Colon (tissue), 2 donors: Measurements from ENCODE around the gene VWCE.

Experiments used
- FAIRE-seq: peaks from 2 replicates; lab custom pipeline; 2012; peaks lifted over from hg19 to GRCh38; lab: Jason Lieb, UNC
- donor health status: control.
- donor health status: control.

The VWCE gene

GRCh38 chr11:61294717-61295595, at the start of gene VWCE:
Gene VWCE (minus strand): TSS chr11:61295316. CDS start chr11:61295037, 279 bp downstream.
- FAIRE-seq: no peak

GRCh38 chr11:61343792-61344745, 49.0 kb upstream of the VWCE start:
- no peak for FAIRE-seq

GRCh38 chr11:61342207-61342803, 47.2 kb upstream of the VWCE start:
- FAIRE-seq: no peak

- FAIRE-seq: no peak
Measured at GRCh38 chr11:61341706-61342105, 46.6 kb upstream of the VWCE start.

- no peak for FAIRE-seq
Measured at GRCh38 chr11:61340979-61341378, 45.9 kb upstream of the VWCE start.

GRCh38 chr11:61339490-61339878, 44.4 kb upstream of the VWCE start:
- no peak for FAIRE-seq

- no peak for FAIRE-seq
Measured at GRCh38 chr11:61338783-61339489, 43.8 kb upstream of the VWCE start.

GRCh38 chr11:61337706-61338470, 42.8 kb upstream of the VWCE start:
- no peak for FAIRE-seq

GRCh38 chr11:61336171-61336935, 41.2 kb upstream of the VWCE start:
- no peak for FAIRE-seq

- FAIRE-seq: no peak
Measured at GRCh38 chr11:61335355-61335710, 40.2 kb upstream of the VWCE start.

GRCh38 chr11:61334434-61335354, 39.6 kb upstream of the VWCE start:
- no peak for FAIRE-seq

GRCh38 chr11:61333550-61334433, 38.7 kb upstream of the VWCE start:
- no peak for FAIRE-seq

GRCh38 chr11:61332797-61333549, 37.9 kb upstream of the VWCE start, which contains the start of the genes DDB1 and TKFC:
Gene DDB1 (minus strand): TSS chr11:61333105. CDS start chr11:61332968, 137 bp downstream.
Gene TKFC (plus strand): TSS chr11:61333228. CDS start chr11:61334729, 1,501 bp downstream.
- FAIRE-seq: no peak

- FAIRE-seq: no peak
Measured at GRCh38 chr11:61332281-61332796, 37.2 kb upstream of the VWCE start.

GRCh38 chr11:61331651-61332050, 36.5 kb upstream of the VWCE start:
- no peak for FAIRE-seq

- no peak for FAIRE-seq
Measured at GRCh38 chr11:61329871-61330270, 34.8 kb upstream of the VWCE start.

- no peak for FAIRE-seq
Measured at GRCh38 chr11:61328351-61328750, 33.2 kb upstream of the VWCE start.
